ENCODE results near the gene RNF208. TPM values are rescaled to one million over a fixed set of nuclear protein-coding genes. Genes with fewer than 3 reads are reported as not detected.

The RNF208 gene
- total and polyA plus RNA-seq, 9 of the 15 experiments (the other 6 are each of a cell fraction or from before 2014, with no cell fraction given), result 0.15 to 6.9 (median 0.50) TPM; not detected in 2

DNA sequence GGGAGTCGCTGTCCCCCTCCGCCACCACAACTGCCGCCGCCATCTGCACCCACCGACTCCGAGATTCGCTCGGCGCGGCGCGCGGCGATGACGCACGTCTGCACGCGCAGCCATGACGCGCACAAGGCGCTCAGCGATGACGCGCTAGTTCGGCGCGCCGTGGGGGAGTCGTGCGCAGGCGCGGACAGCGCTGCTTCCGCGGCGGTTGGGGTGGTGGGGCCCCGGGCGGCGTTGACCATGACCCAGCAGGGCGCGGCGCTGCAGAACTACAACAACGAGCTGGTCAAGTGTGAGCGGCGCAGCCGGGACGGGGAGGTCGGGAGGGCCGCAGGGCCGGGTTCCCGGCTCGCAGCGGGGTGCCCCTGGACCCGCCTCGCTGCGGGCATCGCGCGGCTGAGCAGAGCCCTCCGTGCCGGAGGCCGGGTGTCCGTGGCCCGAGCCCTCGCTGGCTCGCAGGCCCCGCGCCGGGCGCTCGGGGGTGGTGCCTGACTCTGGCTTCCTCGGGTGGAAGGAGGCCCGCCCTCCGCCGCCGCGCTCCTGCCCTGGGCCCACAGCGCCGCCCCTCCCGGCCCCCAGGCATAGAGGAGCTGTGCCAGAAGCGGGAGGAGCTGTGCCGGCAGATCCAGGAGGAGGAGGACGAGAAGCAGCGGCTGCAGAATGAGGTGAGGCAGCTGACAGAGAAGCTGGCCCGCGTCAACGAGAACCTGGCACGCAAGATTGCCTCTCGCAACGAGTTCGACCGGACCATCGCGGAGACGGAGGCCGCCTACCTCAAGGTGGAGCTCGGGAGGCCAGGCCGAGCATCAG is 33.3 kb downstream of the RNF208 start, which contains the start of the genes ANAPC2 and SSNA1 (continued):
- TF ChIP-seq, protein P1, sequence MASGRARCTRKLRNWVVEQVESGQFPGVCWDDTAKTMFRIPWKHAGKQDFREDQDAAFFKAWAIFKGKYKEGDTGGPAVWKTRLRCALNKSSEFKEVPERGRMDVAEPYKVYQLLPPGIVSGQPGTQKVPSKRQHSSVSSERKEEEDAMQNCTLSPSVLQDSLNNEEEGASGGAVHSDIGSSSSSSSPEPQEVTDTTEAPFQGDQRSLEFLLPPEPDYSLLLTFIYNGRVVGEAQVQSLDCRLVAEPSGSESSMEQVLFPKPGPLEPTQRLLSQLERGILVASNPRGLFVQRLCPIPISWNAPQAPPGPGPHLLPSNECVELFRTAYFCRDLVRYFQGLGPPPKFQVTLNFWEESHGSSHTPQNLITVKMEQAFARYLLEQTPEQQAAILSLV (tag; IDR thresholded peaks at IDR 0.05), result no peak
- TF ChIP-seq ZNF253 (CRISPR knock-in tag; conservative IDR thresholded peaks at IDR 0.05), result no peak
- TF ChIP-seq ZNF23 (CRISPR knock-in tag; IDR thresholded peaks at IDR 0.05), result no peak
- peak; percentile 61 to 100; a peak in 3 of 4 replicates for TF ChIP-seq TBL1XR1 (IDR thresholded peaks at IDR 0.05; ENCODE audit: low read length in 2 of 2)
- no peak for TF ChIP-seq ZNF165 (CRISPR knock-in tag; IDR thresholded peaks at IDR 0.05; ENCODE audit: borderline replicate concordance)
- peak; percentile 100 for TF ChIP-seq PHF20 (IDR thresholded peaks at IDR 0.05; ENCODE audit: partially characterized antibody)
- no peak for TF ChIP-seq ZNF232 (CRISPR knock-in tag; IDR thresholded peaks at IDR 0.05)
- peak; percentile 92; the same call in 1 of the 2 replicates for TF ChIP-seq HDGF (IDR thresholded peaks at IDR 0.05)
- no peak for TF ChIP-seq PTTG1 (tag; IDR thresholded peaks at IDR 0.05; ENCODE audit: low read depth)
- no peak for TF ChIP-seq ZNF583 (CRISPR knock-in tag; IDR thresholded peaks at IDR 0.05)
- TF ChIP-seq ZNF140 (CRISPR knock-in tag; IDR thresholded peaks at IDR 0.05), result no peak
- TF ChIP-seq MAZ (CRISPR knock-in tag; conservative IDR thresholded peaks at IDR 0.05 in 1 of 2, IDR thresholded peaks at IDR 0.05 in 1 of 2), result peak; percentile 91 to 94
- no peak for TF ChIP-seq IRF2 (CRISPR knock-in tag; IDR thresholded peaks at IDR 0.05)
- no peak; the same call in 1 of the 2 replicates for TF ChIP-seq GATAD2B (IDR thresholded peaks at IDR 0.05; ENCODE audit: borderline replicate concordance)
- TF ChIP-seq STAT5A (IDR thresholded peaks at IDR 0.05; ENCODE audit: borderline replicate concordance, low read length), result no peak
- TF ChIP-seq NBN (IDR thresholded peaks at IDR 0.05; ENCODE audit: low read depth), result peak; percentile 95
- TF ChIP-seq, protein P2, sequence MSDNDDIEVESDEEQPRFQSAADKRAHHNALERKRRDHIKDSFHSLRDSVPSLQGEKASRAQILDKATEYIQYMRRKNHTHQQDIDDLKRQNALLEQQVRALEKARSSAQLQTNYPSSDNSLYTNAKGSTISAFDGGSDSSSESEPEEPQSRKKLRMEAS (CRISPR knock-in tag; IDR thresholded peaks at IDR 0.05), result peak; percentile 85
- 0 out of 2 replicates have a peak, but pooled peaks have one; percentile 19 for TF ChIP-seq TOE1 (IDR thresholded peaks at IDR 0.05; ENCODE audit: borderline replicate concordance)
- no peak; the same call in none of the 2 replicates for TF ChIP-seq TOE1 (CRISPR knock-in tag; IDR thresholded peaks at IDR 0.05; ENCODE audit: borderline replicate concordance, low read depth)
- no peak for TF ChIP-seq RNF2 (IDR thresholded peaks at IDR 0.05)
- no peak for TF ChIP-seq ADNP (tag; IDR thresholded peaks at IDR 0.05)
- peak; percentile 46; the same call in 1 of the 2 replicates for TF ChIP-seq ZBTB17 (CRISPR knock-in tag; IDR thresholded peaks at IDR 0.05)
- TF ChIP-seq RAD51 (IDR thresholded peaks at IDR 0.05; ENCODE audit: borderline replicate concordance, low read depth), result no peak
- TF ChIP-seq, protein P3, sequence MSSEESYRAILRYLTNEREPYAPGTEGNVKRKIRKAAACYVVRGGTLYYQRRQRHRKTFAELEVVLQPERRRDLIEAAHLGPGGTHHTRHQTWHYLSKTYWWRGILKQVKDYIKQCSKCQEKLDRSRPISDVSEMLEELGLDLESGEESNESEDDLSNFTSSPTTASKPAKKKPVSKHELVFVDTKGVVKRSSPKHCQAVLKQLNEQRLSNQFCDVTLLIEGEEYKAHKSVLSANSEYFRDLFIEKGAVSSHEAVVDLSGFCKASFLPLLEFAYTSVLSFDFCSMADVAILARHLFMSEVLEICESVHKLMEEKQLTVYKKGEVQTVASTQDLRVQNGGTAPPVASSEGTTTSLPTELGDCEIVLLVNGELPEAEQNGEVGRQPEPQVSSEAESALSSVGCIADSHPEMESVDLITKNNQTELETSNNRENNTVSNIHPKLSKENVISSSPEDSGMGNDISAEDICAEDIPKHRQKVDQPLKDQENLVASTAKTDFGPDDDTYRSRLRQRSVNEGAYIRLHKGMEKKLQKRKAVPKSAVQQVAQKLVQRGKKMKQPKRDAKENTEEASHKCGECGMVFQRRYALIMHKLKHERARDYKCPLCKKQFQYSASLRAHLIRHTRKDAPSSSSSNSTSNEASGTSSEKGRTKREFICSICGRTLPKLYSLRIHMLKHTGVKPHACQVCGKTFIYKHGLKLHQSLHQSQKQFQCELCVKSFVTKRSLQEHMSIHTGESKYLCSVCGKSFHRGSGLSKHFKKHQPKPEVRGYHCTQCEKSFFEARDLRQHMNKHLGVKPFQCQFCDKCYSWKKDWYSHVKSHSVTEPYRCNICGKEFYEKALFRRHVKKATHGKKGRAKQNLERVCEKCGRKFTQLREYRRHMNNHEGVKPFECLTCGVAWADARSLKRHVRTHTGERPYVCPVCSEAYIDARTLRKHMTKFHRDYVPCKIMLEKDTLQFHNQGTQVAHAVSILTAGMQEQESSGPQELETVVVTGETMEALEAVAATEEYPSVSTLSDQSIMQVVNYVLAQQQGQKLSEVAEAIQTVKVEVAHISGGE (CRISPR knock-in tag; IDR thresholded peaks at IDR 0.05), result peak in 1 of 3 experiments; percentile 72; a peak in 2 of 6 replicates

Measured in K562 (cell line).